ENCODE data around the gene SKIC3. TPM values are rescaled to one million over a fixed set of nuclear protein-coding genes. Genes with fewer than 3 reads are reported as not detected.

Gene SKIC3
- total RNA-seq, 2 donors from 2014 or later: 44.9 to 73.9 TPM

GRCh38 chr5:95528565-95528964, 26.2 kb downstream of the SKIC3 start:
- Histone ChIP-seq H3K36me3 (no peaks in the 10 kb centered on the region), H3K27me3 (replicated peaks; ENCODE audit: insufficient read depth) (no peaks in the 10 kb centered on the region), H3K9me3 (no peaks in the 10 kb centered on the region), H3K4me3 (no peak overlapping the region), H3K4me1 (replicated peaks) (no peaks in the 10 kb centered on the region), H3K27ac (no peak overlapping the region)
- intact Hi-C loops (cut with DNase I): no loop called here
- TF ChIP-seq POLR2A (IDR thresholded peaks at IDR 0.05) (no peak), CTCF (IDR thresholded peaks at IDR 0.05) (no peak), POLR2AphosphoS5 (IDR thresholded peaks at IDR 0.05) (no peak)
- no peak for DNase-seq (ENCODE audit: low spot score)

- WGBS: 98% methylated on average over 2 of the region's 2 CpGs
- TF ChIP-seq POLR2AphosphoS5 (IDR thresholded peaks at IDR 0.05): no peak
- no peak for TF ChIP-seq POLR2A (IDR thresholded peaks at IDR 0.05)
- no peak for TF ChIP-seq CTCF (IDR thresholded peaks at IDR 0.05)
- Histone ChIP-seq H3K27me3 (replicated peaks; ENCODE audit: insufficient read depth) (no peaks in the 10 kb centered on the region), H3K36me3 (no peaks in the 10 kb centered on the region), H3K27ac (no peak overlapping the region), H3K9me3 (no peaks in the 10 kb centered on the region), H3K4me3 (no peak overlapping the region), H3K4me1 (replicated peaks) (no peaks in the 10 kb centered on the region)
- intact Hi-C loops (cut with DNase I): no loop called here
- DNase-seq (ENCODE audit: low spot score): no peak
Observed at GRCh38 chr5:95526871-95527270, 27.9 kb downstream of the SKIC3 start.

GRCh38 chr5:95524423-95524822, 30.4 kb downstream of the SKIC3 start:
- Histone ChIP-seq H3K4me3 (no peak overlapping the region), H3K27ac (no peak overlapping the region), H3K36me3 (no peaks in the 10 kb centered on the region), H3K9me3 (no peaks in the 10 kb centered on the region), H3K4me1 (replicated peaks) (no peaks in the 10 kb centered on the region), H3K27me3 (replicated peaks; ENCODE audit: insufficient read depth) (no peaks in the 10 kb centered on the region)
- no peak for TF ChIP-seq POLR2AphosphoS5 (IDR thresholded peaks at IDR 0.05)
- TF ChIP-seq POLR2A (IDR thresholded peaks at IDR 0.05): no peak
- no peak for TF ChIP-seq CTCF (IDR thresholded peaks at IDR 0.05)
- intact Hi-C loops (cut with DNase I): no loop called here
- 59% methylated on average over 2 of the region's 2 CpGs for WGBS
- no peak for DNase-seq (ENCODE audit: low spot score)

- H3K27ac ChIP-seq: no peak overlapping the region
- H3K27me3 ChIP-seq (replicated peaks; ENCODE audit: insufficient read depth): no peaks in the 10 kb centered on the region
- intact Hi-C loops (cut with DNase I): no loop called here
- 88% methylated on average over 1 of the region's 1 CpG for WGBS
- H3K4me1 ChIP-seq (replicated peaks): no peaks in the 10 kb centered on the region
- no peaks in the 10 kb centered on the region for H3K36me3 ChIP-seq
- no peak overlapping the region for H3K4me3 ChIP-seq
- DNase-seq (ENCODE audit: low spot score): no peak
- no peaks in the 10 kb centered on the region for H3K9me3 ChIP-seq
- TF ChIP-seq CTCF (IDR thresholded peaks at IDR 0.05): no peak
- no peak for TF ChIP-seq POLR2A (IDR thresholded peaks at IDR 0.05)
- TF ChIP-seq POLR2AphosphoS5 (IDR thresholded peaks at IDR 0.05): no peak
Observed at GRCh38 chr5:95520206-95520605, 34.6 kb downstream of the SKIC3 start.

DNA sequence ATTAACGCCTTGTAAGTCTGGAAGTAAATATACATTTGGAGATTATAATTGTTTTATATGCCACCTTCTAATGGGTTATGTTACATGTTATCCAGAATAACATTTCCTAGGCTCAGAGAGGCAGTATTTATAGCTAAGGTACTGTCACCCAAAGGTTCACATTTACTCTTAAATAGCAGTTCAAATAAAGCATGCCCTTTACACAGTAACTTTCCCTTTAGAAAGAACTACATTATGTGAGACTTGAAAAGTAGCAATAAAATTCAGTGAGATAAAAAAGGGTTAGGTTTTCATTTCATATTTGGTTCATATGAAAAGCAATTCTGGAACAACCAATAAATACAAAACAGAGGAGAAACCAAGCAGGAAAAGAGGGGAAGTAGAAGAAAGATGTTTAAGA, 35.1 kb downstream of the SKIC3 start:
- Histone ChIP-seq H3K9me3 (no peaks in the 10 kb centered on the region), H3K36me3 (no peaks in the 10 kb centered on the region), H3K27me3 (replicated peaks; ENCODE audit: insufficient read depth) (no peaks in the 10 kb centered on the region), H3K4me3 (no peak overlapping the region), H3K27ac (no peak overlapping the region), H3K4me1 (replicated peaks) (no peaks in the 10 kb centered on the region)
- no peak for TF ChIP-seq POLR2A (IDR thresholded peaks at IDR 0.05)
- TF ChIP-seq CTCF (IDR thresholded peaks at IDR 0.05): no peak
- no peak for TF ChIP-seq POLR2AphosphoS5 (IDR thresholded peaks at IDR 0.05)
- intact Hi-C loops (cut with DNase I): no loop called here
- WGBS: 91% methylated on average over 1 of the region's 1 CpG
- DNase-seq (ENCODE audit: low spot score): no peak

All from prostate gland (tissue), 2 donors.